ENCODE measurements around the gene CORO2A. TPM values are rescaled to one million over a fixed set of nuclear protein-coding genes. Genes with fewer than 3 reads are reported as not detected.

The CORO2A gene
- total and polyA plus RNA-seq, 10 of the 15 experiments (the other 5 are each of a cell fraction or from before 2014, with no cell fraction given): 1.0 to 5.3 (median 3.5) TPM

- Histone ChIP-seq H3K9me3 (replicated peaks; ENCODE audit: control insufficient read depth, insufficient read depth, low read length) (no peaks in the 10 kb centered on the region), H3K36me3 (ENCODE audit: control insufficient read depth in 2 of 2, insufficient read depth in 2 of 2, low read length in 1 of 2) (no peaks in the 10 kb centered on the region), H3K4me1 (ENCODE audit: control insufficient read depth, insufficient read depth, low read length) (peaks cover 7% of the 10 kb centered on the region; the same call in 1 of the 2 replicates), H3K4me3 (no peak overlapping the region), H3K9ac (ENCODE audit: control insufficient read depth, insufficient read depth, low read length) (no peak overlapping the region), H3K27ac (ENCODE audit: control insufficient read depth, insufficient read depth) (no peak overlapping the region), H2AFZ (ENCODE audit: control insufficient read depth, low read depth, low read length) (no peak overlapping the region), H4K20me1 (ENCODE audit: control insufficient read depth, insufficient read depth) (no peaks in the 10 kb centered on the region), H3K79me2 (ENCODE audit: control insufficient read depth, insufficient read depth, low read length) (no peaks in the 10 kb centered on the region), H3K27me3 (replicated peaks in 1 of 2; ENCODE audit: control insufficient read depth in 2 of 2, insufficient read depth in 2 of 2, low read length in 1 of 2) (no peaks in the 10 kb centered on the region), H3K4me2 (ENCODE audit: control insufficient read depth, insufficient read depth) (no peak overlapping the region)
- ChIA-PET RAD21 (ENCODE audit: unreplicated experiment) (no interaction called here), SMC1A (ENCODE audit: uncharacterized antibody, unreplicated experiment) (no interaction called here), POLR2A (no interaction called here), CTCF (no interaction called here)
- BruUV-seq (replicated peaks): no TSS peak
- no peak for DNase-seq (ENCODE audit: low read depth, low spot score)
- no peak for FAIRE-seq
- no peak for ATAC-seq
- in situ Hi-C loops (cut with MboI) (no loop called here), intact Hi-C loops (cut with micrococcal nuclease; ENCODE audit: unreplicated experiment) (no loop called here)
- 70% methylated on average over 4 of the region's 4 CpGs for WGBS (ENCODE audit: insufficient coverage, insufficient replicate concordance, low lambda C conversion rate, missing lambda C conversion rate)
- TF ChIP-seq SMC3 (IDR thresholded peaks at IDR 0.05; ENCODE audit: borderline replicate concordance, low read length): no peak
Observed at GRCh38 chr9:98226957-98227356, 34.5 kb upstream of the CORO2A start.

- FAIRE-seq: no peak
- intact Hi-C loops (cut with micrococcal nuclease; ENCODE audit: unreplicated experiment): no loop called here
- DNase-seq (ENCODE audit: low read depth, low spot score): no peak
- Histone ChIP-seq H3K36me3 (ENCODE audit: control insufficient read depth in 2 of 2, insufficient read depth in 2 of 2, low read length in 1 of 2) (no peaks in the 10 kb centered on the region), H3K27ac (ENCODE audit: control insufficient read depth, insufficient read depth) (no peak overlapping the region), H3K9me3 (replicated peaks; ENCODE audit: control insufficient read depth, insufficient read depth, low read length) (no peaks in the 10 kb centered on the region), H3K9ac (ENCODE audit: control insufficient read depth, insufficient read depth, low read length) (no peak overlapping the region), H3K79me2 (ENCODE audit: control insufficient read depth, insufficient read depth, low read length) (no peaks in the 10 kb centered on the region), H2AFZ (ENCODE audit: control insufficient read depth, low read depth, low read length) (no peak overlapping the region), H4K20me1 (ENCODE audit: control insufficient read depth, insufficient read depth) (no peaks in the 10 kb centered on the region), H3K27me3 (replicated peaks in 1 of 2; ENCODE audit: control insufficient read depth in 2 of 2, insufficient read depth in 2 of 2, low read length in 1 of 2) (no peaks in the 10 kb centered on the region), H3K4me3 (no peak overlapping the region), H3K4me1 (ENCODE audit: control insufficient read depth, insufficient read depth, low read length) (peaks cover 7% of the 10 kb centered on the region; the same call in 1 of the 2 replicates), H3K4me2 (ENCODE audit: control insufficient read depth, insufficient read depth) (no peak overlapping the region)
- in situ Hi-C loops (cut with MboI): no loop called here
- ChIA-PET POLR2A (no interaction called here), SMC1A (ENCODE audit: uncharacterized antibody, unreplicated experiment) (no interaction called here), RAD21 (ENCODE audit: unreplicated experiment) (interaction anchor here (0.6 kb wide), 1 partner anchor 30 kb away, joined by 3 read pairs; no protein-coding TSS in a partner anchor), CTCF (no interaction called here)
- WGBS (ENCODE audit: insufficient coverage, insufficient replicate concordance, low lambda C conversion rate, missing lambda C conversion rate): 0% methylated on average over 1 of the region's 1 CpG
- no peak for ATAC-seq
- TF ChIP-seq CBX3 (IDR thresholded peaks at IDR 0.05; ENCODE audit: borderline replicate concordance, low read depth) (no peak), ZBED1 (IDR thresholded peaks at IDR 0.05; ENCODE audit: borderline replicate concordance) (no peak), KAT2A (conservative IDR thresholded peaks at IDR 0.05; ENCODE audit: control insufficient read depth, low read depth, low read length) (no peak), CHD1 (IDR thresholded peaks at IDR 0.05; ENCODE audit: low read depth, low read length) (no peak), ZSCAN29 (IDR thresholded peaks at IDR 0.05) (no peak)
- BruUV-seq (replicated peaks): no TSS peak
Observed at GRCh38 chr9:98226516-98226915, 34.1 kb upstream of the CORO2A start.
